HG03159 (cell line): ENCODE results near the gene DHTKD1.

Source experiments
- ATAC-seq: cut with Tn5 transposase; IDR thresholded peaks from one replicate; pipeline ENCODE4 v1.9.1; 2021; ENCODE audit warnings: mild to moderate bottlenecking, moderate library complexity; ENCODE audit not compliant: unreplicated experiment

DHTKD1 gene

GRCh38 chr10:12068449-12069269, at the start of gene DHTKD1:
TSS of gene DHTKD1 (plus strand) at chr10:12068954. CDS start at chr10:12069034, 80 bp downstream.
- ATAC-seq = peak; percentile 96

- no peak for ATAC-seq
Measured at GRCh38 chr10:12019283-12019971, 49.3 kb upstream of the DHTKD1 start.

DNA sequence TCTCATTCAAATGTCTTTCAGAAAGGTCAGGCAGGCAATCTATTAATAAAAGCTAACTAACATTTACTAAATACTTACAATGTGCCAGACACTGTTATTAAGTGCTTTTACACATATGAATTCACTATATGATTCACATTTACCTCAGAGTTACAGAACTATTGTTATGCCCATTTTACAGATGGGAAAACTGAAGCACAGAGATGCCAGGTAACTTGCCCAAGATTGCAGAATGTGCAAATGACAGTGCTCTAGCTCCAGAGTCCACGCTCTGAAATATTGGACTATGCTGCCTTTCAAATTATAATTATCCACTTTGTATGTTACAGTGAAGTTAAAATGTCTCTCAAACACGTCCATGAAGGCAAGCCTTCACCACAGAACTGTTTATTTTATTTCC, 48.2 kb upstream of the DHTKD1 start:
- no peak for ATAC-seq

GRCh38 chr10:12022580-12023257, 46.0 kb upstream of the DHTKD1 start:
- no peak for ATAC-seq

DNA sequence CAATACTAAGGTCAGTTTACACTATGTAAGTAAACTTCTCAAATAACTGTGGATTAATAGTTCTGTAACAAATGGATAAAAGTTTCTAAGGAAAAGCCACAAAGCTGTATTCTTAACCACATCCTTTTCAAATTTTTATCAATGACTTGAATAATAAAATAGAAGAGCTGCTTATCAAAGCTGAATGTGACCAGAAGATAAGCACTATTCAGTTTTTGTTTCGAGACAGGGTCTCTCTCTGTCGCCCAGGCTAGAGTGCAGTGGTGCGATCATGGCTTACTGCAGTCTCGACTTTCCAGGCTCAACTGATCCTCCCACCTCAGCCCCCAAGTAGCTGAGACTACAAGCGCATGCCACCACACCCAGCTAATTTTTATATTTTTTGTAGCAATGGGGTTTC, 43.2 kb upstream of the DHTKD1 start:
- no peak for ATAC-seq

- ATAC-seq = peak; percentile 90
Measured at GRCh38 chr10:12027539-12027938, 41.2 kb upstream of the DHTKD1 start.

GRCh38 chr10:12031404-12031803, 37.4 kb upstream of the DHTKD1 start:
- ATAC-seq = no peak

- ATAC-seq = no peak
Measured at GRCh38 chr10:12036073-12036655, 32.6 kb upstream of the DHTKD1 start.

- ATAC-seq = no peak
Measured at GRCh38 chr10:12041766-12042408, 26.9 kb upstream of the DHTKD1 start.

GRCh38 chr10:12042409-12042796, 26.4 kb upstream of the DHTKD1 start:
- peak; percentile 10 for ATAC-seq

GRCh38 chr10:12042797-12043651, 25.7 kb upstream of the DHTKD1 start, which contains the start of gene UPF2:
TSS of gene UPF2 (minus strand) at chr10:12042809. CDS start at chr10:12035423, 7,386 bp downstream.
- peak; percentile 68 for ATAC-seq

DNA sequence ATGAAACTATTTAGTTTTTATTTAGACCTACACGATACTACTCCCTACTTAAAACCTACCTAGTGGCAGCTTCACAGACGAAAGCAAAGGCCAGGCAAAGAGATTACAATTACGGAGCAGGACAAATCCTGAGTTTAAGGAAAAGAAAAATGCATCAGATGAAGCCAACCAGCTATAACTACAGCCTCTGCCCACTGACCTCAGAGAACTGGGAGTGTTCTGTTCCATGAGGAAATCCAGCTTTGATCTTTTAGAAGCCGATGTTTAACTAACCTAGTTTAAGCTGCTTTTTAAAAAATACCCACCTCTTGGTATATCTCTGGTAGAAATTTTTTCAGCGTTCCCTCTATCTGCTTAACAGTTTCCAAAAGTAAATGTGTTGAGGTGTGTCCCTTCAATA, 23.2 kb upstream of the DHTKD1 start:
- no peak for ATAC-seq

DNA sequence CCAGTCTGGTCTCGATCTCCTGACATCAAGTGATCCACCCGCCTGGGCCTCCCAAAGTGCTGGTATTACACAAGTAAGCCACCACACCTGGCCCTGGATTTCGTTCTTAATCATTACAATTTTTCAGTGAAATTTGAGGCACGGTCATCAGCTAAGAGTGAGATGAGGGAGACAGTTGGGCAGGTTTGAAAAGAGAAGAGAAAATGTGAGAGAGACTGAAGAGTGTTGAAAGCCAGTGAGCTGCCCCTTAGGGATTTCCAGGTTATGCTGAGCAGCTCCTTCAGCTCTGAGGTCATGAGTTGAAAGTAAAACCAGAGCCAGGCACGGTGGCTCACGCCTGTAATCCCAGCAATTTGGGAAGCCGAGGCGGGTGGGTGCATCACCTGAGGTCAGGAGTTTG, 20.2 kb upstream of the DHTKD1 start:
- no peak for ATAC-seq

DNA sequence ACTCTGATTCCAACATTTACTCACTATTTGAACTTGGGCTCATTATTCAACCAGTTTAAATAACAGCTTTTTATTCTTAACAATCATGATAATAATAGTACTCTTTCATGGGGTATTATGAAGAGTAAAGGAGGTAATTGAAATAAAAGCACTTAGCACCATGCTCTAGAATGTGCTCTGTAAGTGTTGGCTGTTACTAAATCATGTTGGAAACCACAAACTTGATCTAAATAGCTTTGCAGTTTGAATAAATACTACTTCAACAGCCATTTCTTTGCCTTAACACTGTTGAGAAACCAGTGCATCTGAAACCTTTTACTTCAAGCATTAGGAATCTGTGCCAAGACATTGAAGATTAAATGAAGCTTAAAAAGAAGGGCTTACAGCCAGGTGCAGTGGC, 18.2 kb upstream of the DHTKD1 start:
- no peak for ATAC-seq

DNA sequence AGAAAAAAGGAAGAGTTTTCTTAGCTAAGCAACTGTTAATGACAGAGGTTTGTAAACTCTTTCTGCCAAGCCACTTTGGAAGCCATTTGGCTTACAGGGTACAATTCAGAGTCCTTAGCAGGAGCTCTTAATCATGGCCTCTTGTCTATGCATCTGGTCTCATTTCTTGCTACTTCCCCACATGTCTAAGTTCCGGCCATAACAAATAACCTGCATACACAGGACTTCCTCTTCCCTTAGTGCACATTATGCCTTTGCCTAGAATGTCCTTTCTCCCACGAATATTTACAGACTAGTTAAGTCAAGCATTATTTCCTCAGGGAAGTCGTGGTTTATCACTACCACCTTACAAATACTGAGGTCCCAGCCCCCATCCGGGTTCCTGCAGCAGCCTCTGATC, 17.5 kb upstream of the DHTKD1 start:
- no peak for ATAC-seq

GRCh38 chr10:12055732-12056131, 13.0 kb upstream of the DHTKD1 start:
- ATAC-seq = no peak

GRCh38 chr10:12056748-12057147, 12.0 kb upstream of the DHTKD1 start:
- ATAC-seq = no peak

- ATAC-seq = no peak
Measured at GRCh38 chr10:12061124-12061523, 7.6 kb upstream of the DHTKD1 start.

DNA sequence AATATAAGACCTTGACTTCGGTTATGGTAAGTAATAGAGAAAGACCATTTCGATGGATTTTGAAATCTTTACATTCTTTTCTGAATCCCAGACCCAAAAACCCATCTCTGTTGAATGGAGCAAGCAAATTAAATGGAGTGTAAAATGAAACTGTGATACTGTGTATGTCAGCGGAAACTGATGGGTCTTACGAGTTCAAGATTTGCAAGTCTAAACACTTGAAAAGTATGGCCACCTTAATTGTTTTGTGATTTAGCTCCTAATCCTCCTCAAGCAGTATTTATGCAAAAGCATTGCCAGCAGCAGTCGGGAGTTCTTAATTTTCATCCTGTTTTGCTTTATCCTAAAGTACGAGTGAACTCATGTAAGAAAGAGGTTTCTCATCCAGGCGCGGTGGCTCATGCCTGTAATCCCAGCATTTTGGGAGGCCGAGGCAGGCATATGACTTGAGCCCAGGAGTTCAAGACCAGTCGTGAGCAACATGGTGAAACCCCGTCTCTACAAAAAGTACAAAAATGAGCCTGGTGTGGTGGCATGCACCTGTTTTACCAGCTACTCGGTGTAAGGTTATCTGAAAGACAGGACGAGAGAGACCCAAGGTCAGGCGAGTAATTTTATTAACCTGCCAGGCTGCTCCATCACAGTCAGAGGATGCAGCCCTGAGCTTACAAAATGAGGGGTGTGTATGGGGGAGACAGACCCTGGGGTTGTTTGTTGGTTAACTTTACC, 5.8 kb upstream of the DHTKD1 start:
- no peak for ATAC-seq
